ENCODE measurements around the gene CHERP. TPM values are rescaled to one million over a fixed set of nuclear protein-coding genes. Genes with fewer than 3 reads are reported as not detected.

Gene CHERP
- total RNA-seq, 1 experiment from 2014 or later: 101 TPM

DNA sequence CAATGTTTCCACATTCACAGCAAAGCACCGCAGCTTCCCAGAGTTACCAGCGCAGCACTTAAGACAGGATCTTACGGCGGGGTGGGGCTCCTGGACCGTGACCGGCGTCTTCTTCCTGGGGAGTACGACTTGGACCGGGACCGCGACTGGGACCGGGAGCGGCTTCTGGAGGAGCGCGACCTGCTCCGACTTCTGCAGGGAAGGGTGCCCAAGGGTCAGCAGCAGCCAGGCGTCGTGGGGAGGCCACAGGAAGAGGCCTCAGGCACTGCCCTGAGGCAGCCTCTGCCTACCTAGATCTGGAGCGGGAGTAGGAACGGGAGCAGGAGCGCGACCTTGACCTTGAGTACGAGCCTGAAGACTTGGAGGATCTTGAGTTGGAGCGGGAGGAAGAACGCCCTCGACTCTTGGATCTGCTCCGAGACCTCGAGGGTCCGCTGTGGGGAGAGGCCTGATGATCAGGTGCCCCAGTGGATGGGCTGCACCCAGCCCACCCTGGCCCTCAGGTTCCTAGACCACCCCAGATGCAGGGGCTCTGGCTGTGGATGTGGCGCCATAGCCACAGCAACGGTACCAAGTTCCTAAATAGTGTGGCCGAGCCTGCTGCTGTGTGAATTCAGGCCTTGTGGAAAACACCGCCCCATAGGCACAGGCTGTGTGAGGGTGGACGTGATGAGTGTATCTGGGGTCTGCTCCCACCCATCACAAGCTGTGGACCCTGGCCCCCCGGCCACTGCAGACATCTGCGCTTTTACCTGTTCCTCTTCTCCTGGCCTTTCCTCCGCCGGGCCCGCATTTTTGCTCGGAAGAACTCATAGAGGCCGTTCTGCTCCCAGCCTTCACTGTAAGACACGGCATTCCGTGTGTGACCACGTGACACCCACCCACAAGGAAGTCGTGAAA is 21.9 kb downstream of the CHERP start:
- no peak for DNase-seq
- Histone ChIP-seq H3K9ac (ENCODE audit: extremely low read depth, insufficient read length, low read length) (no peak overlapping the region), H2AFZ (ENCODE audit: low read length) (no peak overlapping the region), H3K79me2 (ENCODE audit: insufficient read depth, low read length) (no peaks in the 10 kb centered on the region), H3K23me2 (ENCODE audit: insufficient read length, low read depth, low read length, poor library complexity, severe bottlenecking) (no peaks in the 10 kb centered on the region), H3K14ac (ENCODE audit: insufficient read depth, low read length) (no peak overlapping the region), H2BK5ac (ENCODE audit: insufficient read length, low read length) (no peak overlapping the region), H3K18ac (ENCODE audit: insufficient read length, low read depth, low read length) (no peak overlapping the region), H3K27me3 (ENCODE audit: insufficient read depth, low read length) (no peaks in the 10 kb centered on the region), H4K91ac (ENCODE audit: insufficient read length, low read depth, low read length) (no peak overlapping the region), H3K27ac (ENCODE audit: insufficient read length, low read depth, low read length) (no peak overlapping the region), H2AK5ac (ENCODE audit: insufficient read length, low read length) (no peak overlapping the region), H3K4ac (ENCODE audit: low read depth, low read length) (no peak overlapping the region), H4K20me1 (ENCODE audit: control insufficient read depth, insufficient read depth, insufficient read length) (peaks cover 3% of the 10 kb centered on the region), H3K9me3 (ENCODE audit: control insufficient read depth, low read depth, low read length) (no peaks in the 10 kb centered on the region), H3K23ac (ENCODE audit: insufficient read length, low read depth, low read length) (no peak overlapping the region), H4K8ac (replicated peaks; ENCODE audit: insufficient read length, low read depth, low read length) (no peak overlapping the region), H2BK20ac (ENCODE audit: low read depth, low read length, poor library complexity, severe bottlenecking) (no peak overlapping the region), H2BK120ac (ENCODE audit: low read depth, low read length, poor library complexity, severe bottlenecking) (no peak overlapping the region), H4K5ac (ENCODE audit: insufficient read length, low read depth, low read length) (no peak overlapping the region), H3K4me2 (ENCODE audit: insufficient read depth, insufficient read length, low read length) (no peak overlapping the region), H3K56ac (ENCODE audit: insufficient read length, low read depth, low read length) (no peak overlapping the region), H3K4me1 (ENCODE audit: insufficient read depth, low read length) (no peaks in the 10 kb centered on the region), H2BK15ac (ENCODE audit: low read depth, low read length) (no peak overlapping the region), H2BK12ac (ENCODE audit: insufficient read length, low read depth, low read length) (no peak overlapping the region), H3T11ph (ENCODE audit: low read length) (no peak overlapping the region), H3K79me1 (ENCODE audit: insufficient read depth, low read depth, low read length, poor library complexity, severe bottlenecking) (no peaks in the 10 kb centered on the region)
- Mint-ChIP-seq H3K9me3 (no peaks in the 10 kb centered on the region), H3K4me3 (no peak overlapping the region; a peak in 2 of 5 replicates), H3K27ac (peak overlapping the region in 2 of 3 experiments; percentile 63 to 71; a peak in 2 of 7 replicates), H3K27me3 (ENCODE audit: low read depth) (no peaks in the 10 kb centered on the region; the same call in 1 of the 2 replicates), H3K4me1 (no peaks in the 10 kb centered on the region), H3K36me3 (ENCODE audit: insufficient read depth in 1 of 3, low read depth in 3 of 3) (peaks cover 43 to 87% (median 76%) of the 10 kb centered on the region in 3 experiments; a peak in 6 of 7 replicates)
- TF ChIP-seq, protein P1, sequence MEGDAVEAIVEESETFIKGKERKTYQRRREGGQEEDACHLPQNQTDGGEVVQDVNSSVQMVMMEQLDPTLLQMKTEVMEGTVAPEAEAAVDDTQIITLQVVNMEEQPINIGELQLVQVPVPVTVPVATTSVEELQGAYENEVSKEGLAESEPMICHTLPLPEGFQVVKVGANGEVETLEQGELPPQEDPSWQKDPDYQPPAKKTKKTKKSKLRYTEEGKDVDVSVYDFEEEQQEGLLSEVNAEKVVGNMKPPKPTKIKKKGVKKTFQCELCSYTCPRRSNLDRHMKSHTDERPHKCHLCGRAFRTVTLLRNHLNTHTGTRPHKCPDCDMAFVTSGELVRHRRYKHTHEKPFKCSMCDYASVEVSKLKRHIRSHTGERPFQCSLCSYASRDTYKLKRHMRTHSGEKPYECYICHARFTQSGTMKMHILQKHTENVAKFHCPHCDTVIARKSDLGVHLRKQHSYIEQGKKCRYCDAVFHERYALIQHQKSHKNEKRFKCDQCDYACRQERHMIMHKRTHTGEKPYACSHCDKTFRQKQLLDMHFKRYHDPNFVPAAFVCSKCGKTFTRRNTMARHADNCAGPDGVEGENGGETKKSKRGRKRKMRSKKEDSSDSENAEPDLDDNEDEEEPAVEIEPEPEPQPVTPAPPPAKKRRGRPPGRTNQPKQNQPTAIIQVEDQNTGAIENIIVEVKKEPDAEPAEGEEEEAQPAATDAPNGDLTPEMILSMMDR (conservative IDR thresholded peaks at IDR 0.05): no peak
- no CpG with 5 or more reads among the region's 45 CpGs for WGBS (ENCODE audit: extremely low coverage, insufficient read length, low lambda C conversion rate)

Data from H9 (cell line).